WTC11 (cell line): ENCODE measurements around the gene SCAF4. TPM values are rescaled to one million over a fixed set of nuclear protein-coding genes. Genes with fewer than 3 reads are reported as not detected.

Experiments used
- ATAC-seq: fragments of 200-7000 bp; cut with Tn5 transposase; 2 replicates; pipeline ENCODE4 v1.10.0; 2021; ENCODE audit warnings: mild to moderate bottlenecking, moderate library complexity
- CTCF ChIA-PET: fragments of 300-600 bp; sonication (Branson Sonifier 250); formaldehyde crosslinking; loops from one replicate; lab custom pipeline; 2021; ENCODE audit warnings: antibody characterized with exemption; lab: Charles Lee
- POLR2A ChIA-PET: fragments of 350-600 bp; sonication (Branson Sonifier 250); formaldehyde crosslinking; loops from one replicate; lab custom pipeline; 2021; ENCODE audit warnings: antibody characterized with exemption; lab: Charles Lee
- DNase-seq: peaks from one replicate; pipeline ENCODE4 v3.0.0; 2021; ENCODE audit warnings: low spot score
- H3K27ac Mint-ChIP-seq: 2 replicates; pipeline ENCODE4 v1.8.0; 2021; ENCODE audit warnings: mixed read lengths
- H3K27me3 Mint-ChIP-seq: 2 replicates; pipeline ENCODE4 v1.8.0; 2021; ENCODE audit warnings: low read depth, mild to moderate bottlenecking, moderate library complexity, mixed read lengths
- H3K36me3 Mint-ChIP-seq: 2 replicates; pipeline ENCODE4 v1.8.0; 2021; ENCODE audit warnings: mixed read lengths
- H3K4me1 Mint-ChIP-seq: 2 replicates; pipeline ENCODE4 v1.8.0; 2022; ENCODE audit warnings: mixed read lengths
- H3K4me3 Mint-ChIP-seq: 2 replicates; pipeline ENCODE4 v1.8.0; 2021; ENCODE audit warnings: mild to moderate bottlenecking, moderate library complexity, mixed read lengths
- H3K9me3 Mint-ChIP-seq: 2 replicates; pipeline ENCODE4 v1.8.0; 2021; ENCODE audit warnings: mixed read lengths
- CREM ChIP-seq: sonication (generic); formaldehyde crosslinking; IDR thresholded peaks from 2 replicates; pipeline ENCODE4 v1.8.1; 2022; ENCODE audit warnings: mild to moderate bottlenecking, missing genetic modification reagents, moderate library complexity
- ESRRA ChIP-seq: sonication (generic); formaldehyde crosslinking; IDR thresholded peaks from 2 replicates; pipeline ENCODE4 v1.8.1; 2022; ENCODE audit warnings: mild to moderate bottlenecking, missing genetic modification reagents, borderline replicate concordance
- MYBL2 ChIP-seq: sonication (generic); formaldehyde crosslinking; IDR thresholded peaks from 2 replicates; pipeline ENCODE4 v1.8.1; 2023; ENCODE audit warnings: mild to moderate bottlenecking, moderate library complexity, missing genetic modification reagents
- NFATC4 ChIP-seq: fragments of 250-450 bp; sonication (Bioruptor Pico); IDR thresholded peaks from 2 replicates; pipeline ENCODE4 v1.9.0; 2021; ENCODE audit warnings: mild to moderate bottlenecking
- RELA ChIP-seq: sonication (generic); formaldehyde crosslinking; IDR thresholded peaks from 2 replicates; pipeline ENCODE4 v1.8.1; 2022; ENCODE audit warnings: missing genetic modification reagents, mild to moderate bottlenecking, borderline replicate concordance
- SMAD4 ChIP-seq: sonication (generic); formaldehyde crosslinking; IDR thresholded peaks from 2 replicates; pipeline ENCODE4 v1.8.0; 2022; ENCODE audit warnings: mild to moderate bottlenecking, missing genetic modification reagents
- TCF7 ChIP-seq: sonication (generic); formaldehyde crosslinking; IDR thresholded peaks from 2 replicates; pipeline ENCODE4 v1.8.0; 2022; ENCODE audit warnings: mild to moderate bottlenecking, low read depth, missing genetic modification reagents, moderate library complexity
- TP53 ChIP-seq: sonication (generic); formaldehyde crosslinking; IDR thresholded peaks from 2 replicates; pipeline ENCODE4 v1.8.1; 2023; ENCODE audit warnings: mild to moderate bottlenecking, missing genetic modification reagents
- ZNF317 ChIP-seq: sonication (generic); formaldehyde crosslinking; IDR thresholded peaks from 2 replicates; pipeline ENCODE4 v1.8.1; 2023; ENCODE audit warnings: low read depth, mild to moderate bottlenecking, moderate library complexity, missing genetic modification reagents, borderline replicate concordance
- ZNF671 ChIP-seq: fragments of 250-450 bp; sonication (Bioruptor Pico); IDR thresholded peaks from 2 replicates; pipeline ENCODE4 v1.8.0; 2021; ENCODE audit warnings: mild to moderate bottlenecking
- total RNA-seq: library from RNA; stranded (reverse); gene quantifications from 3 replicates; pipeline ENCODE4 v1.2.3, GENCODE V29; 2021
- TF ChIP-seq, protein P1 (sequence below): sonication (generic); formaldehyde crosslinking; IDR thresholded peaks from 2 replicates; pipeline ENCODE4 v1.8.1; 2022; ENCODE audit warnings: mild to moderate bottlenecking, missing genetic modification reagents, moderate library complexity, borderline replicate concordance
- TF ChIP-seq, protein P2 (sequence below): sonication (generic); formaldehyde crosslinking; IDR thresholded peaks from 2 replicates; pipeline ENCODE4 v1.8.1; 2023; ENCODE audit warnings: mild to moderate bottlenecking, missing genetic modification reagents, borderline replicate concordance
- TF ChIP-seq, protein P3 (sequence below): sonication (generic); formaldehyde crosslinking; IDR thresholded peaks from 2 replicates; pipeline ENCODE4 v1.8.0; 2022; ENCODE audit warnings: mild to moderate bottlenecking, missing genetic modification reagents
- TF ChIP-seq, protein P4 (sequence below): sonication (generic); formaldehyde crosslinking; conservative IDR thresholded peaks from 2 replicates; pipeline ENCODE4 v1.8.1; 2022; ENCODE audit warnings: mild to moderate bottlenecking, missing genetic modification reagents
- TF ChIP-seq, protein P5 (sequence below): sonication (generic); formaldehyde crosslinking; IDR thresholded peaks from 2 replicates; pipeline ENCODE4 v1.8.1; 2022; ENCODE audit warnings: missing genetic modification reagents, borderline replicate concordance

Gene SCAF4
- total RNA-seq, 1 experiment from 2014 or later, result 54.0 TPM

DNA sequence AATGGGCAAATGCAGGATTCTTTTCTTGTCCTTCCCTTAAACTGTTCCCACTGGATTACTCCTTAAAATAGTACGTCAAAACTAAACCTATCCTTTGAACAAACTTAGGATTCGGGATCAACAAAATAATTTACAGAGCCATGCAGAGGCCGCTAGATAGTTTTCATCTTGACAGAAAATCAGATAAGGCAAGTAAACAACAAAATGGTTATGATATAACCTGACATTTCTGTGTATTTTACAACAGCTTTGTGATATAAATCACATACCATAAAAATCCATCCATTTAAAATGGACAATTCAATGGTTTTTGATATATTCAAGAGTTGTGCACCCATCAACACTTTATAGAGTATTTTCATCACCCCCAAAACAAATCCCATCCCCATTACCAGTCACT lies 11.2 kb downstream of the SCAF4 start:
- Mint-ChIP-seq H3K36me3 (no peaks in the 10 kb centered on the region), H3K27ac (no peak overlapping the region), H3K4me3 (no peak overlapping the region), H3K4me1 (peaks cover 66% of the 10 kb centered on the region), H3K9me3 (no peaks in the 10 kb centered on the region), H3K27me3 (no peaks in the 10 kb centered on the region)
- ChIA-PET POLR2A (interaction anchor here (0.5 kb wide), 1 partner anchor 127 kb away, joined by 4 read pairs; no protein-coding TSS in a partner anchor), CTCF (no interaction called here)
- TF ChIP-seq TP53 (CRISPR knock-in tag) (no peak), TCF7 (CRISPR knock-in tag) (no peak), ZNF317 (CRISPR knock-in tag) (no peak), ZNF671 (no peak), NFATC4 (CRISPR knock-in tag) (no peak), RELA (CRISPR knock-in tag) (no peak)
- TF ChIP-seq, protein P1, sequence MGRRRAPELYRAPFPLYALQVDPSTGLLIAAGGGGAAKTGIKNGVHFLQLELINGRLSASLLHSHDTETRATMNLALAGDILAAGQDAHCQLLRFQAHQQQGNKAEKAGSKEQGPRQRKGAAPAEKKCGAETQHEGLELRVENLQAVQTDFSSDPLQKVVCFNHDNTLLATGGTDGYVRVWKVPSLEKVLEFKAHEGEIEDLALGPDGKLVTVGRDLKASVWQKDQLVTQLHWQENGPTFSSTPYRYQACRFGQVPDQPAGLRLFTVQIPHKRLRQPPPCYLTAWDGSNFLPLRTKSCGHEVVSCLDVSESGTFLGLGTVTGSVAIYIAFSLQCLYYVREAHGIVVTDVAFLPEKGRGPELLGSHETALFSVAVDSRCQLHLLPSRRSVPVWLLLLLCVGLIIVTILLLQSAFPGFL (CRISPR knock-in tag), result no peak
- TF ChIP-seq, protein P2, sequence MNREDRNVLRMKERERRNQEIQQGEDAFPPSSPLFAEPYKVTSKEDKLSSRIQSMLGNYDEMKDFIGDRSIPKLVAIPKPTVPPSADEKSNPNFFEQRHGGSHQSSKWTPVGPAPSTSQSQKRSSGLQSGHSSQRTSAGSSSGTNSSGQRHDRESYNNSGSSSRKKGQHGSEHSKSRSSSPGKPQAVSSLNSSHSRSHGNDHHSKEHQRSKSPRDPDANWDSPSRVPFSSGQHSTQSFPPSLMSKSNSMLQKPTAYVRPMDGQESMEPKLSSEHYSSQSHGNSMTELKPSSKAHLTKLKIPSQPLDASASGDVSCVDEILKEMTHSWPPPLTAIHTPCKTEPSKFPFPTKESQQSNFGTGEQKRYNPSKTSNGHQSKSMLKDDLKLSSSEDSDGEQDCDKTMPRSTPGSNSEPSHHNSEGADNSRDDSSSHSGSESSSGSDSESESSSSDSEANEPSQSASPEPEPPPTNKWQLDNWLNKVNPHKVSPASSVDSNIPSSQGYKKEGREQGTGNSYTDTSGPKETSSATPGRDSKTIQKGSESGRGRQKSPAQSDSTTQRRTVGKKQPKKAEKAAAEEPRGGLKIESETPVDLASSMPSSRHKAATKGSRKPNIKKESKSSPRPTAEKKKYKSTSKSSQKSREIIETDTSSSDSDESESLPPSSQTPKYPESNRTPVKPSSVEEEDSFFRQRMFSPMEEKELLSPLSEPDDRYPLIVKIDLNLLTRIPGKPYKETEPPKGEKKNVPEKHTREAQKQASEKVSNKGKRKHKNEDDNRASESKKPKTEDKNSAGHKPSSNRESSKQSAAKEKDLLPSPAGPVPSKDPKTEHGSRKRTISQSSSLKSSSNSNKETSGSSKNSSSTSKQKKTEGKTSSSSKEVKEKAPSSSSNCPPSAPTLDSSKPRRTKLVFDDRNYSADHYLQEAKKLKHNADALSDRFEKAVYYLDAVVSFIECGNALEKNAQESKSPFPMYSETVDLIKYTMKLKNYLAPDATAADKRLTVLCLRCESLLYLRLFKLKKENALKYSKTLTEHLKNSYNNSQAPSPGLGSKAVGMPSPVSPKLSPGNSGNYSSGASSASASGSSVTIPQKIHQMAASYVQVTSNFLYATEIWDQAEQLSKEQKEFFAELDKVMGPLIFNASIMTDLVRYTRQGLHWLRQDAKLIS, result no peak
- TF ChIP-seq, protein P3, sequence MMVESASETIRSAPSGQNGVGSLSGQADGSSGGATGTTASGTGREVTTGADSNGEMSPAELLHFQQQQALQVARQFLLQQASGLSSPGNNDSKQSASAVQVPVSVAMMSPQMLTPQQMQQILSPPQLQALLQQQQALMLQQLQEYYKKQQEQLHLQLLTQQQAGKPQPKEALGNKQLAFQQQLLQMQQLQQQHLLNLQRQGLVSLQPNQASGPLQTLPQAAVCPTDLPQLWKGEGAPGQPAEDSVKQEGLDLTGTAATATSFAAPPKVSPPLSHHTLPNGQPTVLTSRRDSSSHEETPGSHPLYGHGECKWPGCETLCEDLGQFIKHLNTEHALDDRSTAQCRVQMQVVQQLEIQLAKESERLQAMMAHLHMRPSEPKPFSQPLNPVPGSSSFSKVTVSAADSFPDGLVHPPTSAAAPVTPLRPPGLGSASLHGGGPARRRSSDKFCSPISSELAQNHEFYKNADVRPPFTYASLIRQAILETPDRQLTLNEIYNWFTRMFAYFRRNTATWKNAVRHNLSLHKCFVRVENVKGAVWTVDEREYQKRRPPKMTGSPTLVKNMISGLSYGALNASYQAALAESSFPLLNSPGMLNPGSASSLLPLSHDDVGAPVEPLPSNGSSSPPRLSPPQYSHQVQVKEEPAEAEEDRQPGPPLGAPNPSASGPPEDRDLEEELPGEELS (CRISPR knock-in tag), result no peak
- ATAC-seq (no peak), DNase-seq (no peak)

DNA sequence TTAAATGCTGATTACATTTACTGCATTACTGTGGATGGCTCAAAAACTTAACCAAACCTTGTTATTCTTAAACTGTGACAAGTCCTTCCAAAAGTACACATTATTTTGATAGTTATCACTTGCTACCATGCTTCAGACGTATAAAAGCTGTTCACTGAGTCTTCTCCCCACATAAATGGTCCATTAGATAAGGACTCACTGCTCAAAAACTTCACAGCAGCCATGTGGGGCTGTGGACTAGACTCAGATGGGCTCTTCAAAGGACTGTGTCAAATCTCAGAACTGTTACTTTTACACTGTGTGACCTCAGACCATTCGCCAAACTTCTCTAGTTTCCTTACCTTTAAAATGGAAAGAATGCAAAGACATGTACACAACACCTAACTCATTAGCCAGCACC lies 11.6 kb downstream of the SCAF4 start:
- POLR2A ChIA-PET, result interaction anchor here (0.5 kb wide), 1 partner anchor 126 kb away, joined by 4 read pairs; no protein-coding TSS in a partner anchor
- TF ChIP-seq CREM (CRISPR knock-in tag) (no peak), MYBL2 (CRISPR knock-in tag) (no peak), NFATC4 (CRISPR knock-in tag) (no peak), ESRRA (CRISPR knock-in tag) (no peak), SMAD4 (CRISPR knock-in tag) (no peak)
- TF ChIP-seq, protein P4, sequence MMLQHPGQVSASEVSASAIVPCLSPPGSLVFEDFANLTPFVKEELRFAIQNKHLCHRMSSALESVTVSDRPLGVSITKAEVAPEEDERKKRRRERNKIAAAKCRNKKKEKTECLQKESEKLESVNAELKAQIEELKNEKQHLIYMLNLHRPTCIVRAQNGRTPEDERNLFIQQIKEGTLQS (CRISPR knock-in tag), result no peak
- TF ChIP-seq, protein P5, sequence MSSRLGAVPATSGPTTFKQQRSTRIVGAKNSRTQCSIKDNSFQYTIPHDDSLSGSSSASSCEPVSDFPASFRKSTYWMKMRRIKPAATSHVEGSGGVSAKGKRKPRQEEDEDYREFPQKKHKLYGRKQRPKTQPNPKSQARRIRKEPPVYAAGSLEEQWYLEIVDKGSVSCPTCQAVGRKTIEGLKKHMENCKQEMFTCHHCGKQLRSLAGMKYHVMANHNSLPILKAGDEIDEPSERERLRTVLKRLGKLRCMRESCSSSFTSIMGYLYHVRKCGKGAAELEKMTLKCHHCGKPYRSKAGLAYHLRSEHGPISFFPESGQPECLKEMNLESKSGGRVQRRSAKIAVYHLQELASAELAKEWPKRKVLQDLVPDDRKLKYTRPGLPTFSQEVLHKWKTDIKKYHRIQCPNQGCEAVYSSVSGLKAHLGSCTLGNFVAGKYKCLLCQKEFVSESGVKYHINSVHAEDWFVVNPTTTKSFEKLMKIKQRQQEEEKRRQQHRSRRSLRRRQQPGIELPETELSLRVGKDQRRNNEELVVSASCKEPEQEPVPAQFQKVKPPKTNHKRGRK (CRISPR knock-in tag), result no peak
- CTCF ChIA-PET, result no interaction called here
- no peaks in the 10 kb centered on the region for H3K9me3 Mint-ChIP-seq
- peaks cover 67% of the 10 kb centered on the region for H3K4me1 Mint-ChIP-seq
- no peak overlapping the region for H3K27ac Mint-ChIP-seq
- no peaks in the 10 kb centered on the region for H3K36me3 Mint-ChIP-seq
- no peaks in the 10 kb centered on the region for H3K27me3 Mint-ChIP-seq
- ATAC-seq, result no peak
- DNase-seq, result no peak
- H3K4me3 Mint-ChIP-seq, result no peak overlapping the region
